ENCODE results near the gene ZCCHC14. TPM values are rescaled to one million over a fixed set of nuclear protein-coding genes. Genes with fewer than 3 reads are reported as not detected.
"Not testable (repeated sequence)": the region's sequence is repeated elsewhere in the genome, so short reads cannot be mapped to it uniquely, and the experiment has no call there.

Gene ZCCHC14
- total RNA-seq, 4 donors from 2014 or later, result 27.7 to 56.1 (median 36.7) TPM

DNA sequence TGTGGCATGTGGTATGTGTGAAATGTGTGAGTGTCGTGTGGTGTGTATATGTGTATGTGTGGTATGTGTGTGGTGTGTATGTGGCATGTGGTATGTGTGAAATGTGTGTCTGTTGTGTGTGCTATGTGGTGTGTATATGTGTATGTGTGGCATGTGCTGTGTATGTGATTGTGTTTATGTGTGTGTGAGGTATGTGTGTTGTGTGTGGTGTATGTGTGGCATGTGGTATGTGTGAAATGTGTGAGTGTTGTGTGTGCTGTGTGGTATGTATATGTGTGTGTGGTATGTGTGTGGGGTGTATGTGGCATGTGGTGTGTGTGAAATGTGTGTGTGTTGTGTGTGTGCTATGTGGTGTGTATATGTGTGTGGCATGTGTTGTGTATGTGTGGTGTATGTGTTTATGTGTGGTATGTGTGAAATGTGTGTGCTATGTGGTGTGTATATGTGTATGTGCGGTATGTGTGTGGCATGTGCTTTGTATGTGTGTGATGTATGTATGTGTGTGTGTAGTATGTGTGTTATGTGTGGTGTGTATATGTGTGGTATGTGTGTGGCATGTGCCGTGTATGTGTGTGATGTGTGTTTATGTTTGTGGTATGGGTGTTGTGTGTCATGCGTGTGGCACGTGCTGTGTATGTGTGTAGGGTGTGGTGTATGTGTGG is 9.6 kb upstream of the ZCCHC14 start:
- Histone ChIP-seq H3K9me3 (no peaks in the 10 kb centered on the region), H3K36me3 (no peaks in the 10 kb centered on the region), H3K27me3 (no peaks in the 10 kb centered on the region), H3K4me1 (peaks cover 3 to 11% (median 6%) of the 10 kb centered on the region in 4 donors), H3K27ac (no peak overlapping the region), H3K4me3 (no peak overlapping the region)
- intact Hi-C loops (cut with DNase I; ENCODE audit: low total_unique reads) (no loop called here), in situ Hi-C loops (cut with MboI; ENCODE audit: low pct_ligation_motif_present in 1 of 4, low pct_unique_long_range_greater_than_20kb in 1 of 4, low sequenced_read_pairs in 3 of 4) (no loop called here)
- 67 to 82% methylated on average over 2 to 5 of the region's 5 CpGs for WGBS, 2 donors (ENCODE audit: low coverage in 1 of 2)
- DNase-seq, result no peak
- TF ChIP-seq, protein P1, sequence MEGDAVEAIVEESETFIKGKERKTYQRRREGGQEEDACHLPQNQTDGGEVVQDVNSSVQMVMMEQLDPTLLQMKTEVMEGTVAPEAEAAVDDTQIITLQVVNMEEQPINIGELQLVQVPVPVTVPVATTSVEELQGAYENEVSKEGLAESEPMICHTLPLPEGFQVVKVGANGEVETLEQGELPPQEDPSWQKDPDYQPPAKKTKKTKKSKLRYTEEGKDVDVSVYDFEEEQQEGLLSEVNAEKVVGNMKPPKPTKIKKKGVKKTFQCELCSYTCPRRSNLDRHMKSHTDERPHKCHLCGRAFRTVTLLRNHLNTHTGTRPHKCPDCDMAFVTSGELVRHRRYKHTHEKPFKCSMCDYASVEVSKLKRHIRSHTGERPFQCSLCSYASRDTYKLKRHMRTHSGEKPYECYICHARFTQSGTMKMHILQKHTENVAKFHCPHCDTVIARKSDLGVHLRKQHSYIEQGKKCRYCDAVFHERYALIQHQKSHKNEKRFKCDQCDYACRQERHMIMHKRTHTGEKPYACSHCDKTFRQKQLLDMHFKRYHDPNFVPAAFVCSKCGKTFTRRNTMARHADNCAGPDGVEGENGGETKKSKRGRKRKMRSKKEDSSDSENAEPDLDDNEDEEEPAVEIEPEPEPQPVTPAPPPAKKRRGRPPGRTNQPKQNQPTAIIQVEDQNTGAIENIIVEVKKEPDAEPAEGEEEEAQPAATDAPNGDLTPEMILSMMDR (IDR thresholded peaks at IDR 0.05), result no peak
- TF ChIP-seq POLR2AphosphoS5 (IDR thresholded peaks at IDR 0.05), result no peak
- TF ChIP-seq EP300 (IDR thresholded peaks at IDR 0.05; ENCODE audit: low read depth), result no peak
- no peak for TF ChIP-seq POLR2A (IDR thresholded peaks at IDR 0.05)

DNA sequence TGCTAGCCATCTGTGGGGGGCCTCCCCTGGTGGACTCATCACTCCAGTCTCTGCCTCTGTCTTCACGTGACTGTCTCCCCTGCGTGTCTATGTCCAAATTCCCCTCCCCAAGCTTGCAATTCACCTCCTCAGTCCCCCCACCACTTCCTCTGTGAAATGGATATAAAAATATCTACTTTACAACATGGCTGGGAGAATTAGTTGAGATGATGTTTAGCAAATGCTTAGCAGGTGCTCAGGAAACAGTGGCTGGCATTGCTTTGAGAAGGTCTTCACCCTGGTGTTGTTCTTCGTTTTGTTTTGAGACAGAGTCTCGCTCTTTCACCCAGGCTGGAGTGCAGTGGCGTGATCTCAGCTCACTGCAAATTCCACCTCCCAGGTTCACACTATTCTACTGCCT is 8.3 kb upstream of the ZCCHC14 start:
- DNase-seq, result no peak
- H3K9me3 ChIP-seq, result no peaks in the 10 kb centered on the region
- 70 to 82% methylated on average over 3 to 5 of the region's 5 CpGs for WGBS, 2 donors (ENCODE audit: low coverage in 1 of 2)
- no peaks in the 10 kb centered on the region for H3K36me3 ChIP-seq
- H3K4me1 ChIP-seq, result peaks cover 14 to 17% (median 15%) of the 10 kb centered on the region in 4 donors
- in situ Hi-C loops (cut with MboI; ENCODE audit: low pct_ligation_motif_present in 1 of 4, low pct_unique_long_range_greater_than_20kb in 1 of 4, low sequenced_read_pairs in 3 of 4) (no loop called here), intact Hi-C loops (cut with DNase I; ENCODE audit: low total_unique reads) (no loop called here)
- H3K27me3 ChIP-seq, result no peaks in the 10 kb centered on the region
- no peak overlapping the region for H3K27ac ChIP-seq
- TF ChIP-seq, protein P1 (IDR thresholded peaks at IDR 0.05), result no peak
- TF ChIP-seq POLR2AphosphoS5 (IDR thresholded peaks at IDR 0.05) (no peak), EP300 (IDR thresholded peaks at IDR 0.05; ENCODE audit: low read depth) (no peak), POLR2A (IDR thresholded peaks at IDR 0.05) (no peak)
- H3K4me3 ChIP-seq, result no peak overlapping the region

DNA sequence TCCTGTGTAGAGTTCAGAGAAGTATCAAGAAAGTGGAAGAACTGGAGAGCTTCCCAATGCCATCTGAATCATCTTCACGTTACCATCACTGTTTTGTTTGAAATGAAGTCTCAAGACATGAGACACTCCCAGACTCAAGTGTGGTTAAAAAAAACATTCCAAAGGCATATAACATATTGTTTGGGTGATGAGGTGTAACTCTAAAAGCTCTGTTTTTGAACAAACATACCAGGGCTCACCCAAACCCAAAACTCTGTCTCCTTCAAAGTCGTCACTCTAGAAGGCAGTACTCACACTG is 6.3 kb upstream of the ZCCHC14 start:
- no peak overlapping the region for H3K4me3 ChIP-seq
- H3K27ac ChIP-seq, result no peak overlapping the region
- no peaks in the 10 kb centered on the region for H3K9me3 ChIP-seq
- intact Hi-C loops (cut with DNase I; ENCODE audit: low total_unique reads) (loop anchor here (10.0 kb wide), 1 partner anchor 84 kb away; no protein-coding TSS in a partner anchor), in situ Hi-C loops (cut with MboI; ENCODE audit: low pct_ligation_motif_present in 1 of 4, low pct_unique_long_range_greater_than_20kb in 1 of 4, low sequenced_read_pairs in 3 of 4) (no loop called here)
- H3K27me3 ChIP-seq, result no peaks in the 10 kb centered on the region
- H3K36me3 ChIP-seq, result no peaks in the 10 kb centered on the region
- 43% methylated on average over 2 of the region's 2 CpGs; no CpG with 5 or more reads in 1 of the 2 donors for WGBS, 2 donors (ENCODE audit: low coverage in 1 of 2)
- no peak for TF ChIP-seq EP300 (IDR thresholded peaks at IDR 0.05; ENCODE audit: low read depth)
- DNase-seq, result no peak
- peaks cover 15 to 29% (median 19%) of the 10 kb centered on the region in 4 donors for H3K4me1 ChIP-seq

DNA sequence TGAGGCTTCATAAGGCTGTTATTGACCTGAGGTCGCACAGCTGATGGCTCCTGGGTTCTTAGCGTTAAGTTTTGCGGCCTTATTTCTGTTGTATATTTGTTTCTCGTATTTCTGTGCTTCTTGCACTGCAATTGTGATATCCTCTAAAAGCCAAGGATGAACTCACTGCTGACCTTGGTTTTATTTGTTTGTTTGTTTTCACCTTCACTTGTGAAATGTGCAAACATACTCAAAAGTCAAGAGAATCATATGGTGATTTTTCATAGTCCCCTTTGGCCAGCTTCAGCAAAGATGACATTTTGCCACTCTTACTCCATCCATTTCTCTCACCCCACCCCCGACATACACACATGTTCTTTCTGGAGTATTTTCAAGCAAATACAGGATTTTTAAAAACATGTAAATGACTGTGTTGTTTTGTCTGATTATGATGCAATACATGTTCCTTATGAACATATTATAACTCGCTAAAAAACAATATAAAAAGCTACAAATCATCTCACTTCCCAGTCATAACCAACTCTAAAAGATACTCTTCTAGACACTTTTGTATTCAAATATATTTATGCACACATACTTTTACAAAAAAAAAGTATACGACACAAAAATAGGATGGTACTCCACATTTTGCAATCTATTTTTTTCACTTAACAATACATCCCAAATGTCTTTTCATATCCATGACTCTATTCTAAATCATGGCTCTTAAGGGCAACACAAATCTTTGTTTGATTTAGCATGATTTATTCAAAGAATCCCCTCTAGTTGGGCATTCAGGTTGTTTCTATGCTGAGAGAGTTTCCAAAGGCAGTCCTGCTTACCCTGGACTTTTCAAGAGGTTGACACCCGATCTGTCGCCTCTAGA is 5.7 kb upstream of the ZCCHC14 start:
- H3K36me3 ChIP-seq, result no peaks in the 10 kb centered on the region
- intact Hi-C loops (cut with DNase I; ENCODE audit: low total_unique reads) (loop anchor here (10.0 kb wide), 1 partner anchor 84 kb away; no protein-coding TSS in a partner anchor), in situ Hi-C loops (cut with MboI; ENCODE audit: low pct_ligation_motif_present in 1 of 4, low pct_unique_long_range_greater_than_20kb in 1 of 4, low sequenced_read_pairs in 3 of 4) (no loop called here)
- H3K4me3 ChIP-seq, result no peak overlapping the region
- no peak overlapping the region for H3K27ac ChIP-seq
- H3K27me3 ChIP-seq, result no peaks in the 10 kb centered on the region
- peaks cover 18 to 32% (median 20%) of the 10 kb centered on the region in 4 donors for H3K4me1 ChIP-seq
- WGBS, 2 donors (ENCODE audit: low coverage in 1 of 2), result 59 to 60% methylated on average over 9 of the region's 9 CpGs
- TF ChIP-seq EP300 (IDR thresholded peaks at IDR 0.05; ENCODE audit: low read depth) (no peak), POLR2AphosphoS5 (IDR thresholded peaks at IDR 0.05) (no peak), POLR2A (IDR thresholded peaks at IDR 0.05) (no peak)
- TF ChIP-seq, protein P1 (IDR thresholded peaks at IDR 0.05), result no peak
- DNase-seq, result no peak
- H3K9me3 ChIP-seq, result no peaks in the 10 kb centered on the region

DNA sequence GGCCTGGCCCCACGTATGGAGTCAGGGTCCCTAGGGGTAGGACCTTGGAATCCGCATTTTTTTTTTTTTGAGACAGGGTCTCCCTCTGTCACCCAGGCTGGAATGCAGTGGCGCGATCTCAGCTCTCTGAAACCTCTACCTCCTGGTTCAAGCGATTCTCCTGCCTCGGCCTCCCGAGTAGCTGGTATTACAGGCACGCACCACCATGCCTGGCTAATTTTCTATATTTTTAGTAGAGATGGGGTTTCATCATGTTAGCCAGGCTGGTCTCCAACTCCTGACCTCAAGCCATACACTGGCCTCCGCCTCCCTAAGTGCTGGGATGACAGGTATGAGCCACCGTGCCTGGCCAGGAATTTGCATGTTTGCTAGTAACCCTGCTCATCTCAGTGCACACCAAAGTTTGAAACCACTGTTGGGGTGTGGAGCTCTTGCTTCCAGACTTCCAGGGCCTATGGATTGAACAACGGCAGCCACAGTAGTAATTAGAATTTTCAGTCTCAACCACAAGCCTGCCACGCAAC is 5.0 kb upstream of the ZCCHC14 start:
- H3K27me3 ChIP-seq; H3K36me3 ChIP-seq; DNase-seq; H3K9me3 ChIP-seq; H3K4me3 ChIP-seq; in situ Hi-C loops (cut with MboI; ENCODE audit: low pct_ligation_motif_present in 1 of 4, low pct_unique_long_range_greater_than_20kb in 1 of 4, low sequenced_read_pairs in 3 of 4): not testable (repeated sequence)
- Histone ChIP-seq H3K4me1 (peaks cover 23 to 36% (median 24%) of the 10 kb centered on the region in 4 donors), H3K27ac (peak overlapping the region in 3 of 4 donors; percentile 63 to 73 (median 65))
- intact Hi-C loops (cut with DNase I; ENCODE audit: low total_unique reads), result loop anchor here (10.0 kb wide), 1 partner anchor 83 kb away; no protein-coding TSS in a partner anchor
- 77 to 100% methylated on average over 1 to 12 of the region's 12 CpGs for WGBS, 2 donors (ENCODE audit: low coverage in 1 of 2)

DNA sequence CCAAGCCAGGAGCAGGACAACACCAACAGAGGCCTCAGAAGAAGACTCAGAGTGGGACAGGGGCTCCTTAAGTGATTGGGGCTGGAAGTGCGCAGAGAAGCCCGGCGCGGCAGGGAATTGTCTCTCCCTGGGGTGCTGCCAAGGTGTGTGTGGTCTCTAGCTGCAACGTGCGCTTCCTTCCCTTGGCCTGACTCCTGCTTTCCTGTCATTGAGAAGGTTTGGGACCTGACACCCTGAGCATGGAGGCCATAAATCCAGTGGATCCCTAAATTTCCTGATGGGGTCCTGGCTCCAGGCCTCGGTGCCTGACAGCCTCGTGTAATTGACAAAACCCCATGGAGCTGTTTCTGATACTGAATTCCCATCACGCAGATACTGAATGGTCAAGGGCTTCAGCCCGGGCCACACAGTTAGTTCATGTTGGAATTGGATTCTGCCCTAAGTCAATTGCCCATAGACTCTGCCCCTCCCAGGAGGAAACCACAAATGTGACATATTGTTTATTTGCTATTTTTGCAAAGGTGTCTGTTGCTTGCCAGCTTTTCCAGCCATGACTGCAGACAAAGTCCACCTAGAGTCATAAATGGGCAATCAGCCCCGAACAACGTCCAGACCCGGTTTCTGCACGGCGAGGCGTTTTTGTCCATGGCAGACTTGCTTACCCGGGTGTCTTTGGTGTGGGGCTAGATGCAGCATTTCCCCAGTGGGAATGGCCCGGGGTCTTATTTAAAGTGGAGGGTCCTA is 4.4 kb upstream of the ZCCHC14 start:
- 57% methylated on average over 18 of the region's 18 CpGs; no CpG with 5 or more reads in 1 of the 2 donors for WGBS, 2 donors (ENCODE audit: low coverage in 1 of 2)
- peak overlapping the region; percentile 63 to 80 (median 70) for H3K27ac ChIP-seq
- H3K9me3 ChIP-seq; H3K4me3 ChIP-seq; in situ Hi-C loops (cut with MboI; ENCODE audit: low pct_ligation_motif_present in 1 of 4, low pct_unique_long_range_greater_than_20kb in 1 of 4, low sequenced_read_pairs in 3 of 4); H3K27me3 ChIP-seq; H3K36me3 ChIP-seq: not testable (repeated sequence)
- DNase-seq, result peak; percentile 78
- H3K4me1 ChIP-seq, result peaks cover 23 to 36% (median 24%) of the 10 kb centered on the region in 4 donors
- intact Hi-C loops (cut with DNase I; ENCODE audit: low total_unique reads), result loop anchor here (10.0 kb wide), 1 partner anchor 82 kb away; no protein-coding TSS in a partner anchor

Data from transverse colon (tissue), 4 donors.